Right forelimb (tissue), 1 donor: ENCODE results near the gene LEUTX.
A peak's percentile ranks its signal among the peaks of the same experiment; 100 is the strongest.
"Not testable (repeated sequence)": the region's sequence is repeated elsewhere in the genome, so short reads cannot be mapped to it uniquely, and the experiment has no call there.

ENCODE experiments used
- DNase-seq: peaks from one replicate; pipeline ENCODE4 v3.0.0-alpha.2; 2018

LEUTX gene

GRCh38 chr19:39788244-39788643, 9.6 kb downstream of the LEUTX start:
- no peak for DNase-seq

- peak; percentile 87 for DNase-seq
Observed at GRCh38 chr19:39792999-39793546, 14.4 kb downstream of the LEUTX start.

- DNase-seq = no peak
Observed at GRCh38 chr19:39795001-39795400, 16.3 kb downstream of the LEUTX start.

- no peak for DNase-seq
Observed at GRCh38 chr19:39796000-39796498, 17.4 kb downstream of the LEUTX start.

DNA sequence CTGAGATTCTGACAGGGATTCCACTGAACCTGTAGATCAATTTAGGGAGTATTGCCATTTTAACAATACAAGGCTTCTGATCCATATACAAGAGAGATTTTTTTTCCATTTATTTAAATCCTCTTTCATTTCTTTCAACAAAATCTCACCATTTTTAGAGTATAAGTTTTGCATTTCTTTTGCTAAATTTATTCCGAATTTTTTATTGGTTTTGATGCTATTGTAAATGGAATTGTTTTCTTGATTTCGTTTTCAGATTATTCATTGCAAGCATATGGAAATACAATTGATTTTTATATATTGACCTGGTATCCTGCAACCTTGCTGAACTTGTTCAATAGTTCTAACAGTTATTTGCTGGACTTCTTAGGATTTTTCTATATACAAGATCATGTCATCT, 18.4 kb downstream of the LEUTX start:
- DNase-seq = no peak

- no peak for DNase-seq
Observed at GRCh38 chr19:39802958-39803357, 24.3 kb downstream of the LEUTX start.

- no peak for DNase-seq
Observed at GRCh38 chr19:39805104-39805503, 26.4 kb downstream of the LEUTX start.

DNA sequence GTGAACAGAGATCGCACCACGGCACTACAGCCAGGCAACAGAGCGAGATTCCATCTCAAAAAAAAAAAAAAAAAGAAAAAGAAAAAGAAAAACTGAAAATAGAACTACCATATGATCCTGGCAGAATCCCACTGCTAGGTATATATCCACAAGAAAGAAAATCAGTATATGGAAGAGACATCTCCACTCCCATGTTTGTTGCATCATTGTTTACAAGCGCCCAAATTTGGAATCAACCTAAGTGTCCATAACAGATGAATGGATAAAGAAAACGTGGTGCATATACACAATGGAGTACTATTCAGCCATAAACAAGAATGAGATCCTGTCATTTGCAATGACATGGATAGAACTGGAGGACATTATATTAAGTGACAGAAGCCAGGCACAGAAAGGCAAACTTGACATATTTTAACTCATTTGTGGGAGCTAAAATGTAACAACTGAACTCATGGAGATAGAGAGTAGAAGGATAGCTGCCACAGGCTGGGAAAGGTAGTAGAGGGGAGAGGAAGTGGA, 29.3 kb downstream of the LEUTX start:
- no peak for DNase-seq

DNA sequence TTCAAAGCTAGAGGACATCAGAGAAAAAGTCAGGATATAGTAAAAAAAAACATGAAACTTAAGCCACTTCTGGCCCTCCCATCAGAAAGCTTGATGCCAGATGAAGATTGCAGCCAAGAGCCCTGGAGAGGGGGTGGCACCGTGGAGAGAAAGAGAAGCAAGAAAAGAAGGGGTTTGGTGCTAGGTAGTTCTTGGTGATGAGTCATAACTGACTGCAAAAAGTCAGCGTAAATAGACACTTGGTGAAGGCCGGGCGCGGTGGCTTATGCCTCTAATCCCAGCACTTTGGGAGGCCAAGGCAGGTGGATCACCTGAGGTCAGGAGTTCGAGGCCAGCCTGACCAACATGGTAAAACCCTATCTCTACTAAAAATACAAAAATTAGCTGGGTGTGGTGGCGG, 30.0 kb downstream of the LEUTX start:
- DNase-seq = not testable (repeated sequence)

DNA sequence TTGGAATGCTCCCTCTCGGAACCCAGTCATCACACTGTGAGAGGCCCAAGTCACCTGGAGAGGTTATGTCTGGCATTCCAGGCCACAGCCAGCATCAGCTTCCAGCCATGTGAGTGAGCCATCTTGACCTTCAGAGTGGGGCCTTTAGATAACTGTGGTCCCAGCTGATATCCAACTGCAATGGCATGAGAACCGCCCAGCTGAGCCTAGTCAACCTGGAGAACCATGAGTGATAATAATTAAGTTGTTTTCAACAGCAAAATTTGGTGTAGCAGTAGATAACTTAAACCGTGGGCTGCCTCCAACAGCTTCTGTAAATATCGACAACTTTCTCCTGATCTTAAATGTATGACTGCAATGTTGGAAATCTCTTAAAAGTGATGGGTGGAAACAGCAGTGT, 30.7 kb downstream of the LEUTX start:
- DNase-seq = no peak

- no peak for DNase-seq
Observed at GRCh38 chr19:39810424-39810823, 31.8 kb downstream of the LEUTX start.

DNA sequence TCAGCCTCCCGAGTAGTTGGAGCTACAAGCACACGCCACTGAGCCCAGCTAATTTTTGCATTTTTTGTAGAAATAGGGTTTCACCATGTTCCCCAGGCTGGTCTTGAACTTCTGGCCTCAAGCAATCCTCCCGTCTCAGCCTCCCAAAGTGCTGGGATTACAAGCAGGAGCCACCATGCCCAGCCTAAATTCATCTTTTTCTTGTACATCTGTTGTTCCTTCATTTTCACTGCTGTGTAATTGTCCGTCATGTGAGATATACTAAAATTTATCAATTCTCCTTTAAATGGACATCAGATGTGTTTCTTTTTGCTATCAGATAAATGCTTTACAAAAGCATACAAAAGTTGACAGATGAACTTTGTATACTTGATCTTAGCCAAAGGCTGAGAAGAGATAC, 32.4 kb downstream of the LEUTX start:
- no peak for DNase-seq

- DNase-seq = no peak
Observed at GRCh38 chr19:39813264-39813993, 34.8 kb downstream of the LEUTX start.

DNA sequence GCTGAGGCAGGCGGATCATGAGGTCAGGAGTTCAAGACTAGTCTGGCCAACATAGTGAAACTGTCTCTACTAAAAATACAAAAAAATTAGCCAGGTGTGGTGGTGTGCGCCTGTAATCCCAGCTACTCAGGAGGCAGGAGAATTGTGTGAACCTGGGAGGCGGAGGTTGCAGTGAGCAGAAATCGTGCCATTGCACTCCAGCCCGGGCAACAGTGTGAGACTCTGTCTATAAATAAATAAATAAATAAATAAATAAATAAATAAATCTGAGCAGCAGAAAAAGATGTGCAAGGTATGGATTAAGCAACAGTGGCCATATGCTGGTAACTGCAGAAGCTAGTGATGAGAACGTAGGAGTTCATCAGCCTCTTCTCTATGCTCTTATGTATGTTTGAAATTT, 35.5 kb downstream of the LEUTX start:
- DNase-seq = not testable (repeated sequence)

- no peak for DNase-seq
Observed at GRCh38 chr19:39814595-39814994, 35.9 kb downstream of the LEUTX start.

GRCh38 chr19:39816287-39817048, 37.8 kb downstream of the LEUTX start:
- DNase-seq = no peak

- DNase-seq = no peak
Observed at GRCh38 chr19:39817888-39818561, 39.4 kb downstream of the LEUTX start.

- no peak for DNase-seq
Observed at GRCh38 chr19:39818626-39819097, 40.0 kb downstream of the LEUTX start.

DNA sequence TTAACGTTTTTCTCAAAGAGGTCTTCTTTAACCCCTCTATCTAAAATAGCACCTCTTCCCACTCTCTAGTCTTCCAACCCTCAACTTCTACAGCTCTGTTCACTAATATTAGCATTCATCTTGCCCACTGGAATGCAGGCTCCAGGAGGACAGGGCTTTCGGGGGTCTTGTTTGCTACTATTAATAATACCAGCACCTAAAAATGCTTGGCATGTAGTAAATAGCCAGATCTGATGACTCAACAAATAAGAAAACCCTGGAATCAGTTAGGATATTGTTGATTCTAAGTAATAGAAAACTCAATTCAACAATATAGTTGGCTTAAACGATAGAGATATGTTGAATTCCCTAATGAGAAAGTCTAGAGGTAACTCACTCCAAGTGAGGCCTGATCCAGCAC, 41.1 kb downstream of the LEUTX start:
- no peak for DNase-seq

DNA sequence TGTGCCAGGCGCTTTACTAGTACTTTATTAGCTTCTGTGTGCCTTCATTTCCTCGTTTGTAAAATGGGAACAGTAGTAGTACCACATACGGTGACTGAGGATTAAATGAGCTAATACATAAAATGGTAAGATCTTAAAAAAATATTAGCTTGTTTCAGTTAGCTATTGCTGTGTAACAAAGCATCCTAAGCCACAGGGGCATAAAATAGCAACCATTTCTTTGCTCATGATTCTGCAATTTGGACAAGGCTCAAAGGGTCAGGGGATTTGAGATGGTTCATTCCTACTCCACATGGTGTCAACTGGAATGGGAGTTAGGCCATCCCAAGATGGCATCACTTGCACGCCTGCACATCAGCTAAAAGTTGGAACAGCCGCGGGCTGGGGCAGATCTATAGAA, 42.0 kb downstream of the LEUTX start:
- DNase-seq = no peak

GRCh38 chr19:39823686-39824085, 45.0 kb downstream of the LEUTX start:
- no peak for DNase-seq

GRCh38 chr19:39824143-39825092, 45.8 kb downstream of the LEUTX start:
- DNase-seq = peak; percentile 89
